NOMO-1 treated with dmso at 0.1 percent for 144 hours (cell line): Measurements from ENCODE around the gene BMPR2.
A peak's percentile ranks its signal among the peaks of the same experiment; 100 is the strongest.
"Not testable (repeated sequence)": the region's sequence is repeated elsewhere in the genome, so short reads cannot be mapped to it uniquely, and the experiment has no call there.

Experiments used
- DNase-seq: peaks from one replicate; lab custom pipeline; 2025; ENCODE audit not compliant: unreplicated experiment; lab: John Stamatoyannopoulos, UW

The BMPR2 gene

DNA sequence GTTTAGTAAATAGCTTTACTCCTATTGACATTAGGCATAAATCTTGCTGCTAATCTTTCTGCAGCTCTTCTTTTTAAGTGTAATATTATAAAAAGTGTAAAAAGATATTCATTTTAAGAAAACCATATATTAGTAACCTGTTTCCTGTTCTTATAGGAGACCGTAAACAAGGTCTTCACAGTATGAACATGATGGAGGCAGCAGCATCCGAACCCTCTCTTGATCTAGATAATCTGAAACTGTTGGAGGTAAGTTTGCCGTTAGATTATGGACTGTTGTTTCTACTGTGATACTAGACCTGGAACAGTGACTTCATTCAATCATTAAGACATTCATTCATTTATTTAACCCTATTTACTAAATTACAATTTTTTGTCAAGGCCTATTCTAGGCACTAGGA, 138.6 kb downstream of the BMPR2 start:
- DNase-seq = no peak

DNA sequence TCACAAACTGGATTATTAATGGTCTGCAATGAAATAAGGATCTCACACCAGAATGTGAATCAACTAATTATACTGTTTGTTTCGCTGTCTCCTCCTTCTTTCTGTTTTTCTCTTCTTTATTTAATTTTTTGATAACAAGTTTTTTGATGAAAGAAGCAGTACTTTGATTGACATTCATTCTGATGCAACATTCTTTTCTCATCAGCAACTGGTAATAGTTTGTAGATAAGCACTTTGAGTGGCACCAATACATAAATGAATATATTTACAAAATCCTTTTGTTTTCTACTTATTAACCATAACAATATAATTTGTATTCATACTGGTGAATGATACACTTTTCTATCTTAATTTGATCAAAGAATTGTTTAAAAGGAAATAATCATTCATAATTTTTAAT, 143.3 kb downstream of the BMPR2 start:
- DNase-seq = no peak

DNA sequence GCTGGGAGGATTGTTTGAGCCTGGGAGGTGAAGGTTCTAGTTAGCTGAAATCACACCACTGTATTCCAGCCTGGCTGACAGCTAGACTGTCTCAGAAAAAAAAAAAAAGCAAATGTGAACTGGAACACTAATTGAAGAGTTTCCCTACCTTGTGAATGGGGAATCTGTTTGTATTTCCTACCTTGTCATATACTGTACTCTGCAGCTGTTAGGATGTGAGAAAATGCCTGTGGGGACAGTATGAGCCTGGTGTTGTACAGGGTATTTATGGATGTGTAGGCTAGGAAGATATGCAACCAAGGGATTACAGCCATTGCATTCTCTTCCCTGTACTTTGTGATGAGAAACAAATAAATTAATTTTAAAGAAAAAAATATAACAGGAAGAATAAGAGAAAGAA, 145.3 kb downstream of the BMPR2 start:
- DNase-seq = no peak

DNA sequence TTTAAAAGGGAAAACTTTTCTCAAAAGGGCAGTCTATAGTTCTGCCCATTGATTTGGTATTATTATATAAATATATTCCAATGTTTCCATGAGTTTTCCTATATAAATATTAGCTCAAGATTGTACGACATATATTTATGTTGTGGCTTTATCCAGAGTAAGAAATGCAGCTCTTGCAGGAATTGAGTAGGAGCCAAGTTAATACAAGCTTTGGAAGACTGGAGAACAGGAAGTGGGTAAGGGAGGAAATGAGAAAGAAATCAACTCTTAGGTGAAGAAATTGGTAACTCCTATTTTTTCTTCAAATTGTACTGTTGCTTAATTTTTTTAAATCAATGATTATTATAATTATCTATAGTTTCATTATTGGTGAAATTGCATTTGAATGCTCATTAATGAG, 153.3 kb downstream of the BMPR2 start:
- DNase-seq = no peak

DNA sequence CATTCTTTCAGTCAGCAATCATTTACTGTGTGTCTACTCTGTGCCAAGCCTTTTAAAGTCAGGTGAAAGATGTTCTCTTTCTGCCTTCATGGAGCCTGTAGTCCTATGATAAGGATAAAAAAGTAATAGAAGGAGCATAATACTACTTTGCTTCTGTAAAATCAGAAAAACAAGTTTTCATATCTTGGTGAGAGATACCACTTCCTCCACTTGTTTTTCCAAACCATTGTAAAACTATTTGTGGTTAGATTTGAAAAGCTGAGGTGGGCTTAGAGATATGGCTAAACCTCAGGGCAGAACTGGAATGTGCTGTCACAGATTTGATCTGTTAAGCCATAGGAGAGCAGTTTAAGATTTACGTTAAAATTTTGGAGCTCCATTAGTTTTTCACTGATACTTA, 153.9 kb downstream of the BMPR2 start:
- DNase-seq = no peak

DNA sequence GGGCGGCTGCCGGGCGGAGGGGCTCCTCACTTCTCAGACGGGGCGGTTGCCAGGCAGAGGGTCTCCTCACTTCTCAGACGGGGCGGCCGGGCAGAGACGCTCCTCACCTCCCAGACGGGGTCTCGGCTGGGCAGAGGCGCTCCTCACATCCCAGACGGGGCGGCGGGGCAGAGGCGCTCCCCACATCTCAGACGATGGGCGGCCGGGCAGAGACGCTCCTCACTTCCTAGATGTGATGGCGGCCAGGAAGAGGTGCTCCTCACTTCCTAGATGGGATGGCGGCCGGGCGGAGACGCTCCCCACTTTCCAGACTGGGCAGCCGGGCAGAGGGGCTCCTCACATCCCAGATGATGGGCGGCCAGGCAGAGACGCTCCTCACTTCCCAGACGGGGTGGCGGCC, 159.2 kb downstream of the BMPR2 start:
- DNase-seq = not testable (repeated sequence)

DNA sequence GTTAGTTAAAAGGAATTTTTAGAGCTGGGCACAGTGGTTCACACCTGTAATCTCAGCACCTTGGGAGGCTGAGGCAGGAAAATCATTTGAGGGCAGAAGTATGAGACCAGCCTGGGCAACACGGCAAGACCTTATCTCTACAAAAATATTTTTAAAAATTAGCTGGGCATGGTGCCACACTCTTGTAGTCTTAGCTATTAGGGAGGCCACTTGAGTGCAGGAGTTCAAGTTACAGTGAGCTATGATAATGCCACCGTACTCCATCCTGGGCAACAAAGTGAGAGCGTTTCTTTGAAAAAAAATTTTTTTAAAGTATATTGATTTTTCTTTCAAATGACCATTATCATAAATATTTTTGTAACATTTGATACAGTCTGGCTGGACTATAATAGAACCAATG, 165.0 kb downstream of the BMPR2 start:
- DNase-seq = no peak

DNA sequence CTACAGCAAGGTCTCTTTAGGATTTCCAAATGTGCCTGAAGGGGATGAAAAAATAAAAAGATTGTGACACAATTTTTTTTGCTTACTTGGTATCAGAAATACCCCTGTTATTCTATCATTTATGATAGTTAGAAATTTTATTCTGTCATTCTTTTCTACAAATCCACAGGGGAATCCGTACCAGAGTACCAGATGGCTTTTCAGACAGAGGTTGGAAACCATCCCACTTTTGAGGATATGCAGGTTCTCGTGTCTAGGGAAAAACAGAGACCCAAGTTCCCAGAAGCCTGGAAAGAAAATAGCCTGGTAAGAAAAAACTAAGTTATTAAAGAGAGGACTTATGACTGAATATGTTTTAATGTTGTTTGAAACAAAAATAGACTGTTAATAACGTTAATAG, 166.0 kb downstream of the BMPR2 start:
- no peak for DNase-seq

DNA sequence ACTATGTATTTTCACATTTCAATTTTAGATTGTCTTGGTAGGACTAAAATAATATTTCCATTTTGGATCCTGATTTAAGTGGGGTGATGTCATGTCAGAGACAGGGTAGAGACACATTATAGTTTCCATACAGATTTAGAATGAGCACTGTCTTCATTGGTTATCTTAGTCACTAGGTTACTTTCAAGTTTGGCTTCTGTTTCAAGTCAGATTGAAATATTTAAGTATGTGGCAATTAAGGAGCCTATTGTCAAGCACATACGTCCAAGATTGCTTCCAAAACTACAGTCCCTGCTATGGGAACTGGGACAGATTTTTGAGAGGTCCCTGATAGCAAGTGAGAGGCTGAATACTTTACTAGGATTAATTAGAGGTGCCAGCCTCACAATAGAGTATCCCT, 169.4 kb downstream of the BMPR2 start:
- no peak for DNase-seq

DNA sequence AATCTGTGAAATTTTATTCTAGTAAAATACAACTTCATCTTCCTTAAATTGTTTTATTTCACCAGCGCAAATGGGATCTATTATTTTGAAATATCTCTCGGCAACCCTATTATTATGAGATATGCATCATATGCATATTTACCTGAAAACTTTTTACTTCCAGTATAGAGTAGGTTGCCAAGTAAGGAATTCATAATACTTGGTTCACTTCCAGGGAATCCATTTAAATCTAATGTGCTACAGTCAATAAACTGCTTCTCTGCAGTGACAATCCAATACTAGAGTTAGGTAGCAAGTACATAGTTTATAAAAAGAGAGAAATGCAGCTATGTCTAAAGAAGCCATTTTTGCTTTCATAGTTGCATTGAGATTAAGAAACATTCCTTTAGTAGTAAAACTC, 169.8 kb downstream of the BMPR2 start:
- DNase-seq = no peak

DNA sequence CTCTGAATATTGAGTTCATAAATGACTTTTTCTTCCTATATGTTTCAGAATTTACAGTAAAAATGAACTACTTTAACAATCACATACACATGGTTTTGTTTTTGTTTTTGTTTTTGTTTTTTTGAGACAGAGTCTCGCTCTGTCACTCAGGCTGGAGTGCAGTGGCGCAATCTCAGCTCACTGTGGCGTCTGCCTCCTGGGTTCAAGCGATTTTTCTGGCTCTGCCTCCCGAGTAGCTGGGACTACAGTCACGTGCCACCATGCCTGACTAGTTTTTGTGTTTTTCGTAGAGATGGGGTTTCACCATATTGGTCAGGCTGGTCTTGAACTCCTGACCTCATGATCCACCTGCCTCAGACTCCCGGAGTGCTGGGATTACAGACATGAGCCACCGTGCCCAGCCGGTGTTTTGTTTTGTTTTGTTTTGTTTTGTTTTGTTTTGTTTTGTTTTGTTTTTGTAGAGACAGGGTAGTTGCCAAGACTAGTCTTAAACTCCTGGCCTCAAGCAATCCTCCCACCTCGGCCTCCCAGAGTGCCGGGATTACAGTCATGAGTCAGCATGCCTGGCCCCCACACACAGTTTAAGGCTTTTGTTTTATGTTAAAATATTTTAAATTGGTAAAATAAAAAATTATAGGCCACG, 170.5 kb downstream of the BMPR2 start:
- not testable (repeated sequence) for DNase-seq

DNA sequence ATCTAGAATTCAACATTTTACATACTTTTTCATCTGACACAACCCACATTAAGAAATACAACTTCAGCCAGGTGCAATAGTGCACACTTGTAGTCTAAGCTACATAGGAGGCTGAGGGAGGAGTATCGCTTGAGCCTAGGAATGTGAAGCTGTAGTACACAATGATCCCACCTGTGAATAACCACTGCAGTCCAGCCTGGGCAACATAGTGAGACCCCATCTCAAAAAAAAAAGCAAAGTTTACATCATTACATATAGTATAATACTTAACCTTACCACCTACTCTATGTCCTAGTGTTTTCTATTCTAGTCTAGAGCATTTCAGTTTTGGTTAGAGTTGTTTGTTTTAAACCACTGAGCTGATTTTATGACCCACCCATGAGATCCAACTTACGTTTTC, 172.1 kb downstream of the BMPR2 start:
- DNase-seq = no peak

DNA sequence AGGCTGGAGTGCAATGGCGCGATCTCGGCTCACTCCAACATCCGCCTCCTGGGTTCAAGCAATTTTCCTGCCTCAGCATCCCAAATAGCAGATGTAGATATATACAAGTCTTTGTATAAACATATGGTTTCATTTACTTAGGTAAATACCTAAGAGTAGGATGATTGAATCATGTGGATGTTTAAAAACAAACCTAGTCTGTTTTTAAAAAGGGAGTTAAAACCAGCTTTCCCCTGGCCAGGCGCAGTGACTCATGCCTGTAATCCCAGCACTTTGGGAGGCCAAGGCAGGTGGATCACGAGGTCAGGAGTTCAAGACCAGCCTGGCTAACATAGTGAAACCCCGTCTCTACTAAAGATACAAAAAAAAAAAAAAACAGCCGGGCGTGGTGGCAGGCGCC, 174.9 kb downstream of the BMPR2 start:
- DNase-seq = not testable (repeated sequence)

DNA sequence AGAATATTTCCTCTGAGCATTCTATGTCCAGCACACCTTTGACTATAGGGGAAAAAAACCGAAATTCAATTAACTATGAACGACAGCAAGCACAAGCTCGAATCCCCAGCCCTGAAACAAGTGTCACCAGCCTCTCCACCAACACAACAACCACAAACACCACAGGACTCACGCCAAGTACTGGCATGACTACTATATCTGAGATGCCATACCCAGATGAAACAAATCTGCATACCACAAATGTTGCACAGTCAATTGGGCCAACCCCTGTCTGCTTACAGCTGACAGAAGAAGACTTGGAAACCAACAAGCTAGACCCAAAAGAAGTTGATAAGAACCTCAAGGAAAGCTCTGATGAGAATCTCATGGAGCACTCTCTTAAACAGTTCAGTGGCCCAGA, 179.2 kb downstream of the BMPR2 start:
- DNase-seq = no peak

DNA sequence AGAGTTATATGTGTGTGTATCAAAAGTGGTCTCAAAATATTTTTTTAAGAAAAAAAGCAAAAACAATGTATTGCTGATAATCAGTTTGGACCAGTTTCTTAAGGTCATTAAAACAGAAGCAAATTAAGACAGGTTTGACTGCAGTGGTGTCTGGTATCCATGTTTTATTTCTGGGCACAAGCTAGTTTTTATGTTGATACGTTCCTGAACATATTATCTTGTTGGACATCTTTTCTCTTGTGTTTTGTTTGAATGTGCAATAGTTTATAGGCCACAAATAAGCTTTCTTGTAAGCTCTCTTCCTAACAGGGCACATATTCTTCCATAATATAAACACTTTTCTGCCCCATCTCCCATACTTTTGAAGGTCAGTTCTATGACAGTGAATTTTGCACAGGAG, 184.1 kb downstream of the BMPR2 start:
- no peak for DNase-seq

DNA sequence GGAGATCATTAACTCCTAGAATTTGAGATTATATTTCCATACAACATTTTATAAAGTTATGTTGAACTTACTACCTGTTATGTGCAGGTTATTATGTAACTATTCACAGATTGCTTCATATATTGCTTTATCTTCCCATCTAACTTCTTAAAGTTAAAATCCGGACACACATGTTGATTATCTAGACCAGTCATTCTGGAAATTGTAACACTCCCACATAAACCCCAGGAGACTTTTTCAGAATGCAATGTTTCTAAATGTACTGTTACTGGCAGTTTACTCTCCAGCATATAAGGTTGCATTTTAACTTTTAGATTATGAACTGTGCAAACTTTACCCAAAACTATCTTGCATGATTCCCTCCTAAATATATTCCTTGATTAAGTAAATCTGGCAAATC, 188.1 kb downstream of the BMPR2 start:
- DNase-seq = no peak

DNA sequence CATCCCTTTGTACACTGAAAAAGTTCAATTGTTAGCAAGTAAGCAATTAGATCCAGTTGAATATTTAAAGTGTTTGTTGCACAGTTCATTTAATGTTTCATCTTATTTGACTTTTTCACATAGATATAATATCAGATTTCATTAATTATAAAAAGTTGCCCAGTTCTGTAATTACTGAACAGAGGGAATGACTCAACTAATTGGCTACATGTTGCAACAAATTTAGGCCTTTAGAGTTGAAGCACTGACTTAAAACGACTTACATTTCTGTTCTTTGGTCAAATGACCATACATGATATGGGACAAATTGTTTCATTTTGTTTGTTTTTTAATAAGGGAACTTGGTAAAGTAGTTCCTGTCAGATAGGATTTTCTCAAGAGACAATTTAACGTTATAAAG, 190.2 kb downstream of the BMPR2 start:
- DNase-seq = peak; percentile 34

DNA sequence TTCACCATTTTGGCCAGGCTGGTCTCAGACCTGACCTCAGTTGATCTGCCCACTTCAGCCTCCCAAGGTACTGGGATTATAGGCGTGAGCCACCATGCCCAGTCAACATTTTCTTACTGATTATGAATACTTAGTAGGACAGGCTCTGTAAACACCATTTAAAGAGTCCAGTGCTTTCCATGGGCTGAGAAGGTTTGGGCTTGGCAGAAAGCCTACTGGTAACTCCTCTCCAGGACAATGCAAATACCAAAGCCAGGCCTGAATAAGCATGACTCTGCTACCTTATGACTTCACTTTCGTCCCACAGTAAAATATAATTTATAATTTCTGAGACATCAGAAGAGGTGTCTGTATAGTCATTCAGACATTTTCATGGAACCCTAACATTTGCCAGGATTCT, 198.4 kb downstream of the BMPR2 start:
- DNase-seq = no peak

DNA sequence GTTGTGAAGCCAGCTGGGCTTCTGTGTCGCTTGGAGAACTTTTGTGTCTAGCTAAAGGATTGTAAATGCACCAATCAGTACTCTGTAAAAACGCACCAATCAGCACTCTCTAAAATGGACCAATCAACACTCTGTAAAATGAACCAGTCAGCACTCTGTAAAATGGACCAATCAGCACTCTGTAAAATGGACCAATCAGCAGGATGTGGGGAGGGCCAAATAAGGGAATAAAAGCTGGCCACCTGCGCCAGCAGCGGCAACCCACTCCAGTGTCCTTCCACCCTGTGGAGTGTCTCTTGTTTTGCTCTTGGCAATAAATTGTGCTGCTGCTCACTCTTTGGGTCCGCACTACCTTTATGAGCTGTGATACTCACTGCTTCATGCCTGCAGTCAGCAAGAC, 199.1 kb downstream of the BMPR2 start:
- not testable (repeated sequence) for DNase-seq

DNA sequence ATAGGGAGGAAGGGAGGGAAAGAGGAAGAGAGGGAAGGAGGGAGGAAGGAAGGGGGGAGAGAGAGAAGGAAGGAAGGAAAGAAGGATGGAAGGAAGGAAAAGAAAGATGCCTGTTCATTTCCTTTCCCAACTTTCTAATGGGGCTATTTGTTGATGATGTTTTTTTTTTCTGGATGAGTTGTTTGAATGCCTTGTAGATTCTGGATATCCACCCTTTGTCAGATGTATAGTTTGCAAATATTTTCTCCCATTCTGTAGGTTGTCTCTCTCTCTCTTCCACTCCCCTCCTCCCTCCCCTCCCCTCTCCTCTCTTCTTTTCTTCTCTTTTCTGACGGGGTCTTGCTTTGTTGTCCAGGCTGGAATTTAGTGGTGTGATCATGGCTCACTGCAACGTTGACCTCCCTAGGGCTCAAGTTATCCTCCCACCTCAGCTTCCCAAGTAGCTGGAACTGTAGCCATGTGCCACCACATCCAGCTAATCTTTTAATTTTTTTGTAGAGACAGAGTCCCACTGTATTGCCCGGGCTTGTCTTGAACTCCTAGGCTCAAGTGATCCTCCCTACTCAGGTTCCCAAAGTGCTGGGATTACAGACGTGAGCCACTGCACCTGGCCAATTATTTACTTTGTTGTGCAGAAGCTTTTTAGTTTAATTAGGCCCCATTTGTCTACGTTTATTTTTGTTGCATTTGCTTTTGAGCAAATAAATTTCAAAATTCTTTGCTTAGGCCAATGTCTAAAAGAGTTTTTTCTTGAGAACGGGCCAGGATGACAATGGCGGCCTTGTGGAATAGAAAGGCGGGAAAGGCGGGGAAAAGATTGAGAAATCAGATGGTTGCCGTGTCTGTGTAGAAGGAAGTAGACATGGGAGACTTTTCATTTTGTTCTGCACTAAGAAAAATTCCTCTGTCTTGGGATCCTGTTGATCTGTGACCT, 201.4 kb downstream of the BMPR2 start:
- DNase-seq = no peak

DNA sequence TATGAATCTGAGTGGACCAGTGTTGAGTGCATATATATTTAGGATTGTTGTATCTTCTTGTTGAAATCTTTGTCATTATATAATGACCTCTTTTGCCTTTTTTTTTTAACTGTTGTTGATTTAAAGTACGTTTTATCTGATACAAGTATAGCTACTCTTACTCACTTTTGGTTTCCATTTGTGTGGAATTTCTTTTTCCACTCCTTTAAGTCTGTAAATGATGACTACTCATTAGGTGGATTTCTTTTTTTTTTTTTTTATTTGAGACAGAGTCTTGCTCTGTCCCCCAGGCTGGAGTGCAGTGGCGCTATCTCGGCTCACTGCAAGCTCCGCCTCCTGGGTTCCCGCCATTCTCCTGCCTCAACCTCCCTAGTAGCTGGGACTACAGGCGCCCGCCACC, 206.7 kb downstream of the BMPR2 start:
- DNase-seq = not testable (repeated sequence)

DNA sequence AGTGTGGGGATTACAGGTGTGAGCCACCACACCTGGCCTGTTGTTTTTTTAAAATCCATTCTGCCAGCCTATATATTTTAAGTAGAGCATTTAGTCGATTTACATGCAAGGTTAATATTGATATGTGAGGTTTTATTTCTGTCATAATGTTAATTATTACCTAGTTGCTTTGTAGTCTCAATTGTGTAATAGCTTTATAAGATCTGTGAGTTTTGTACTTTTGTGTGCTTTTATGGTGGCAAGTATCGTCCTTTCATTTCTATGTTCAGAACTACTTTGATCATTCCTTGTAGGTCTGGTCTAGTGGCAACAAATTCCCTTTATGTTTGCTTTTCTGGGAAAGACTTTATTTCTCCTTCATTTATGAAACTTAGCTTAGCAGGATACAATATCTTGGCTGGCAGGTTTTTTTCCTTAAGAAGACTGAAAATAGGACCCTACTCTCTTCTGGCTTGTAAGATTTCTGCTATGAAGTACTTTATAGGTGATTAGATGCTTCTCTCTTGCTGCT, 207.6 kb downstream of the BMPR2 start:
- DNase-seq = no peak
